ENCODE measurements around the gene NAXD. TPM values are rescaled to one million over a fixed set of nuclear protein-coding genes. Genes with fewer than 3 reads are reported as not detected.
"Not testable (repeated sequence)": the region's sequence is repeated elsewhere in the genome, so short reads cannot be mapped to it uniquely, and the experiment has no call there.

NAXD gene
- polyA plus RNA-seq (2011; rRNA removed) (29.1 and 38.7 TPM in 2 replicates), polyA minus RNA-seq (2011; rRNA and poly(A)+ RNA removed) (11.8 and 18.4 TPM in 2 replicates)

GRCh38 chr13:110615322-110616102 is at the start of gene NAXD:
Gene NAXD, plus strand, starts transcription at chr13:110615545. Its CDS starts 57 bp downstream, at chr13:110615602.
- CTCF ChIA-PET, result interaction anchor here (0.6 to 2.0 kb wide), 4 partner anchors 19 to 298 kb away, joined by 3 to 6 read pairs (median 3); no protein-coding TSS in a partner anchor
- Histone ChIP-seq H3K36me3 (ENCODE audit: control insufficient read depth, insufficient read depth, low read length) (no peaks in the 10 kb centered on the region), H3K27me3 (ENCODE audit: control insufficient read depth, insufficient read depth, low read length) (no peaks in the 10 kb centered on the region), H3K4me3 (ENCODE audit: low read depth, low read length) (peak within 1 kb of the TSS; percentile 85)
- TF ChIP-seq CTCF (IDR thresholded peaks at IDR 0.05; ENCODE audit: insufficient read depth, low read depth, low read length), result no peak
- POLR2A ChIA-PET, result no interaction called here
- DNase-seq (ENCODE audit: low read depth), result peak; percentile 71

- no peaks in the 10 kb centered on the region for H3K36me3 ChIP-seq (ENCODE audit: control insufficient read depth, insufficient read depth, low read length)
- TF ChIP-seq CTCF (IDR thresholded peaks at IDR 0.05; ENCODE audit: insufficient read depth, low read depth, low read length), result no peak
- ChIA-PET CTCF (no interaction called here), POLR2A (no interaction called here)
- H3K27me3 ChIP-seq (ENCODE audit: control insufficient read depth, insufficient read depth, low read length), result peaks cover 8% of the 10 kb centered on the region; the same call in 1 of the 2 replicates
- DNase-seq (ENCODE audit: low read depth), result no peak
- H3K4me3 ChIP-seq (ENCODE audit: low read depth, low read length), result no peak overlapping the region
Observed at GRCh38 chr13:110566171-110566570, 49.2 kb upstream of the NAXD start.

- DNase-seq (ENCODE audit: low read depth), result no peak
- no peak overlapping the region for H3K4me3 ChIP-seq (ENCODE audit: low read depth, low read length)
- no peaks in the 10 kb centered on the region for H3K36me3 ChIP-seq (ENCODE audit: control insufficient read depth, insufficient read depth, low read length)
- no peak for TF ChIP-seq CTCF (IDR thresholded peaks at IDR 0.05; ENCODE audit: insufficient read depth, low read depth, low read length)
- POLR2A ChIA-PET, result no interaction called here
- H3K27me3 ChIP-seq (ENCODE audit: control insufficient read depth, insufficient read depth, low read length), result peaks cover 20% of the 10 kb centered on the region
- CTCF ChIA-PET, result no interaction called here
Observed at GRCh38 chr13:110568612-110569011, 46.7 kb upstream of the NAXD start.

- H3K27me3 ChIP-seq (ENCODE audit: control insufficient read depth, insufficient read depth, low read length), result peaks cover 21% of the 10 kb centered on the region
- H3K36me3 ChIP-seq (ENCODE audit: control insufficient read depth, insufficient read depth, low read length); H3K4me3 ChIP-seq (ENCODE audit: low read depth, low read length); POLR2A ChIA-PET; DNase-seq (ENCODE audit: low read depth): not testable (repeated sequence)
- CTCF ChIA-PET, result interaction anchor here (0.7 kb wide), 1 partner anchor 51 kb away, joined by 3 read pairs; no protein-coding TSS in a partner anchor
Observed at GRCh38 chr13:110569962-110570361, 45.4 kb upstream of the NAXD start.

- no peak overlapping the region for H3K4me3 ChIP-seq (ENCODE audit: low read depth, low read length)
- ChIA-PET POLR2A (interaction anchor here (0.6 kb wide), 1 partner anchor 144 kb away, joined by 6 read pairs; no protein-coding TSS in a partner anchor), CTCF (no interaction called here)
- no peaks in the 10 kb centered on the region for H3K36me3 ChIP-seq (ENCODE audit: control insufficient read depth, insufficient read depth, low read length)
- TF ChIP-seq CTCF (IDR thresholded peaks at IDR 0.05; ENCODE audit: insufficient read depth, low read depth, low read length), result no peak
- DNase-seq (ENCODE audit: low read depth), result no peak
- H3K27me3 ChIP-seq (ENCODE audit: control insufficient read depth, insufficient read depth, low read length), result peaks cover 21% of the 10 kb centered on the region
Observed at GRCh38 chr13:110570886-110571285, 44.5 kb upstream of the NAXD start.
